Measurements from ENCODE around the gene MVB12A. TPM values are rescaled to one million over a fixed set of nuclear protein-coding genes. Genes with fewer than 3 reads are reported as not detected.

Gene MVB12A
- total and polyA plus RNA-seq, 2 of the 4 experiments (the other 2 are of a cell fraction): 13.8 to 43.9 TPM

DNA sequence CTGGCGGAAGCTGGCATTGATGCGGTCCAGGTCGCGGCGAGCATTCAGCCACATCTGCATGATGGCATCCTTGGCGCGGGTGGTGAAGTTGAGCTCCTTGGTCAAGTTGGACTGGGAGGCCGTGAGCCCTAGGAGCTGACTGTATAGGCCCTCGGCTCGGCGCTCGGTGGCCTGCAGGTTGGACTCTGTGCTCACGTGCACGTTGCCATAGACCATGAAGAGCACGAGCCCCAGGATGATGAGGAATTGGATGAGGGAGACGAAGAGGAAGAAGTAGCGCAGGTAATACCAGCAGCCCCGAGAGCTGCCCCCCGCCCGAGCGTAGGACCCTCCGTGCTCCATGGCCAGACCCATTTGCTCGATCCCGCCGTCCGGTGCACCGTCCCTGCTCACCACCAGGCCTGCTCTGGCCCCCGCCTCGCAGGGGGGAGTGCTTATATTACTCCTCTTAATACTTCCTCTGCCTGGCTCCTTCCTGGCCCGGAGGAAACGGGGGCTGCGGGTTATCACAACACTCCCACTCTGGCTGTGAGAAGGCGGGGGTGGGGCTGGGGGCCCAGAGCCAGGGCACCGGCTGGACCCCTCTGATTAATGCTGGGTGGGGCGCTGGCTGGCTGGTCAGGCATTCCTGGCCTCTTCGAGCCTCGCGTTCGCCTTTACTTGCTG lies 42.8 kb upstream of the MVB12A start, which contains the start of gene PLVAP:
TSS of gene PLVAP (minus strand) at position 408 of the 666 bp plus-strand sequence. CDS start at position 354, 54 bp downstream.
- Histone ChIP-seq H3K18ac (ENCODE audit: low read depth, low read length) (no peak within 1 kb of the TSS), H3K4ac (ENCODE audit: low read depth, low read length) (no peak within 1 kb of the TSS), H3K14ac (replicated peaks; ENCODE audit: low read depth, low read length) (no peak within 1 kb of the TSS), H2AFZ (replicated peaks; ENCODE audit: low read length, poor library complexity) (peak within 1 kb of the TSS; percentile 43), H3K27ac (ENCODE audit: insufficient read depth, low read length) (no peak within 1 kb of the TSS), H2BK5ac (ENCODE audit: low read depth, low read length, poor library complexity, severe bottlenecking) (no peak within 1 kb of the TSS), H3K27me3 (ENCODE audit: control insufficient read depth, insufficient read depth, low read length) (peaks cover 10% of the 10 kb centered on the region; the same call in 1 of the 2 replicates), H3K9me3 (ENCODE audit: control insufficient read depth, insufficient read depth, low read length) (peaks cover 4% of the 10 kb centered on the region), H3K4me2 (ENCODE audit: low read depth, low read length) (no peak within 1 kb of the TSS), H3K79me1 (ENCODE audit: low read depth in 1 of 2, low read length in 2 of 2) (no peaks in the 10 kb centered on the region), H3K9me1 (ENCODE audit: insufficient read depth, low read length) (no peaks in the 10 kb centered on the region), H2BK120ac (ENCODE audit: low read depth, low read length) (no peak within 1 kb of the TSS), H3K9ac (ENCODE audit: low read depth, low read length) (no peak within 1 kb of the TSS), H4K8ac (ENCODE audit: low read depth in 2 of 2, low read length in 2 of 2) (no peak within 1 kb of the TSS), H2BK20ac (ENCODE audit: low read depth, low read length) (no peak within 1 kb of the TSS), H3K4me1 (ENCODE audit: control insufficient read depth, insufficient read depth, low read length) (no peaks in the 10 kb centered on the region), H4K5ac (ENCODE audit: low read depth, low read length) (no peak within 1 kb of the TSS), H2AK9ac (replicated peaks; ENCODE audit: low read depth, low read length, poor library complexity) (no peak within 1 kb of the TSS), H3K23ac (ENCODE audit: low read depth, low read length) (no peak within 1 kb of the TSS), H3K4me3 (ENCODE audit: insufficient read depth, low read depth, low read length) (no peak within 1 kb of the TSS), H4K20me1 (ENCODE audit: insufficient read depth, low read length) (no peaks in the 10 kb centered on the region), H4K91ac (ENCODE audit: insufficient read depth, low read depth, low read length) (no peak within 1 kb of the TSS), H2BK15ac (ENCODE audit: low read depth, low read length) (no peak within 1 kb of the TSS), H3K36me3 (ENCODE audit: control insufficient read depth, insufficient read depth, low read length) (no peaks in the 10 kb centered on the region), H2AK5ac (ENCODE audit: low read depth, low read length) (no peak within 1 kb of the TSS), H3K56ac (ENCODE audit: extremely low read depth, insufficient read depth, low read length) (no peak within 1 kb of the TSS)
- no peak for DNase-seq
- ChIA-PET POLR2A (ENCODE audit: unreplicated experiment) (no interaction called here), CTCF (no interaction called here)
- no TSS peak for BruUV-seq (replicated peaks)
- in situ Hi-C loops (cut with MboI; ENCODE audit: low sequenced_read_pairs) (no loop called here), intact Hi-C loops (cut with micrococcal nuclease) (no loop called here), dilution Hi-C loops (cut with HindIII; ENCODE audit: low sequenced_read_pairs, unreplicated experiment) (no loop called here)
- no peak for ATAC-seq (ENCODE audit: low read depth)
- no peak for TF ChIP-seq MAFK (IDR thresholded peaks at IDR 0.05; ENCODE audit: low read depth, low read length)
- no peak for TF ChIP-seq FOS (IDR thresholded peaks at IDR 0.05; ENCODE audit: low read depth, low read length)
- TF ChIP-seq, protein P1, sequence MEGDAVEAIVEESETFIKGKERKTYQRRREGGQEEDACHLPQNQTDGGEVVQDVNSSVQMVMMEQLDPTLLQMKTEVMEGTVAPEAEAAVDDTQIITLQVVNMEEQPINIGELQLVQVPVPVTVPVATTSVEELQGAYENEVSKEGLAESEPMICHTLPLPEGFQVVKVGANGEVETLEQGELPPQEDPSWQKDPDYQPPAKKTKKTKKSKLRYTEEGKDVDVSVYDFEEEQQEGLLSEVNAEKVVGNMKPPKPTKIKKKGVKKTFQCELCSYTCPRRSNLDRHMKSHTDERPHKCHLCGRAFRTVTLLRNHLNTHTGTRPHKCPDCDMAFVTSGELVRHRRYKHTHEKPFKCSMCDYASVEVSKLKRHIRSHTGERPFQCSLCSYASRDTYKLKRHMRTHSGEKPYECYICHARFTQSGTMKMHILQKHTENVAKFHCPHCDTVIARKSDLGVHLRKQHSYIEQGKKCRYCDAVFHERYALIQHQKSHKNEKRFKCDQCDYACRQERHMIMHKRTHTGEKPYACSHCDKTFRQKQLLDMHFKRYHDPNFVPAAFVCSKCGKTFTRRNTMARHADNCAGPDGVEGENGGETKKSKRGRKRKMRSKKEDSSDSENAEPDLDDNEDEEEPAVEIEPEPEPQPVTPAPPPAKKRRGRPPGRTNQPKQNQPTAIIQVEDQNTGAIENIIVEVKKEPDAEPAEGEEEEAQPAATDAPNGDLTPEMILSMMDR (conservative IDR thresholded peaks at IDR 0.05; ENCODE audit: low read depth, low read length): no peak
- no peak for TF ChIP-seq NFE2L2 (IDR thresholded peaks at IDR 0.05; ENCODE audit: low read depth, low read length)
- TF ChIP-seq MXI1 (IDR thresholded peaks at IDR 0.05; ENCODE audit: borderline replicate concordance, low read depth, low read length): no peak
- TF ChIP-seq POLR2A (IDR thresholded peaks at IDR 0.05; ENCODE audit: low read depth, low read length): no peak
- TF ChIP-seq RFX5 (IDR thresholded peaks at IDR 0.05; ENCODE audit: low read depth, low read length): no peak
- no peak for TF ChIP-seq BHLHE40 (IDR thresholded peaks at IDR 0.05; ENCODE audit: low read depth, low read length)
- TF ChIP-seq RAD21 (IDR thresholded peaks at IDR 0.05; ENCODE audit: low read length): no peak
- TF ChIP-seq, protein P2, sequence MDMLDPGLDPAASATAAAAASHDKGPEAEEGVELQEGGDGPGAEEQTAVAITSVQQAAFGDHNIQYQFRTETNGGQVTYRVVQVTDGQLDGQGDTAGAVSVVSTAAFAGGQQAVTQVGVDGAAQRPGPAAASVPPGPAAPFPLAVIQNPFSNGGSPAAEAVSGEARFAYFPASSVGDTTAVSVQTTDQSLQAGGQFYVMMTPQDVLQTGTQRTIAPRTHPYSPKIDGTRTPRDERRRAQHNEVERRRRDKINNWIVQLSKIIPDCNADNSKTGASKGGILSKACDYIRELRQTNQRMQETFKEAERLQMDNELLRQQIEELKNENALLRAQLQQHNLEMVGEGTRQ (IDR thresholded peaks at IDR 0.05; ENCODE audit: low read depth, low read length): no peak
- no peak for TF ChIP-seq CHD1 (IDR thresholded peaks at IDR 0.05; ENCODE audit: low read depth, low read length)
- no peak for TF ChIP-seq MAZ (IDR thresholded peaks at IDR 0.05; ENCODE audit: borderline replicate concordance, low read depth, low read length)
- TF ChIP-seq CEBPB (IDR thresholded peaks at IDR 0.05; ENCODE audit: low read depth, low read length): no peak
- TF ChIP-seq, protein P3, sequence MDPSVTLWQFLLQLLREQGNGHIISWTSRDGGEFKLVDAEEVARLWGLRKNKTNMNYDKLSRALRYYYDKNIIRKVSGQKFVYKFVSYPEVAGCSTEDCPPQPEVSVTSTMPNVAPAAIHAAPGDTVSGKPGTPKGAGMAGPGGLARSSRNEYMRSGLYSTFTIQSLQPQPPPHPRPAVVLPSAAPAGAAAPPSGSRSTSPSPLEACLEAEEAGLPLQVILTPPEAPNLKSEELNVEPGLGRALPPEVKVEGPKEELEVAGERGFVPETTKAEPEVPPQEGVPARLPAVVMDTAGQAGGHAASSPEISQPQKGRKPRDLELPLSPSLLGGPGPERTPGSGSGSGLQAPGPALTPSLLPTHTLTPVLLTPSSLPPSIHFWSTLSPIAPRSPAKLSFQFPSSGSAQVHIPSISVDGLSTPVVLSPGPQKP (IDR thresholded peaks at IDR 0.05; ENCODE audit: borderline replicate concordance, low read depth, low read length): no peak
- no peak for TF ChIP-seq RCOR1 (IDR thresholded peaks at IDR 0.05; ENCODE audit: insufficient replicate concordance, low read length)
- TF ChIP-seq SMC3 (IDR thresholded peaks at IDR 0.05; ENCODE audit: low read depth, low read length): no peak
- 56% methylated on average over 17 of the region's 39 CpGs; no CpG with 5 or more reads in 1 of the 2 experiments for WGBS, 2 experiments (ENCODE audit: extremely low coverage in 2 of 2, insufficient read length in 1 of 2)
